NT2/D1 (cell line): Measurements from ENCODE around the gene PIK3R6.

Experiments used
- SUZ12 ChIP-seq: IDR thresholded peaks from 2 replicates; pipeline ENCODE4 v1.6.1; 2011; ENCODE audit not compliant: insufficient read length, insufficient read depth; ENCODE audit errors: extremely low read depth
- YY1 ChIP-seq: IDR thresholded peaks from 2 replicates; pipeline ENCODE4 v1.6.1; 2011; ENCODE audit not compliant: insufficient read length, insufficient read depth
- ZNF274 ChIP-seq: IDR thresholded peaks from 2 replicates; pipeline ENCODE4 v1.6.1; 2011; ENCODE audit warnings: mild to moderate bottlenecking, low read depth, low read length

DNA sequence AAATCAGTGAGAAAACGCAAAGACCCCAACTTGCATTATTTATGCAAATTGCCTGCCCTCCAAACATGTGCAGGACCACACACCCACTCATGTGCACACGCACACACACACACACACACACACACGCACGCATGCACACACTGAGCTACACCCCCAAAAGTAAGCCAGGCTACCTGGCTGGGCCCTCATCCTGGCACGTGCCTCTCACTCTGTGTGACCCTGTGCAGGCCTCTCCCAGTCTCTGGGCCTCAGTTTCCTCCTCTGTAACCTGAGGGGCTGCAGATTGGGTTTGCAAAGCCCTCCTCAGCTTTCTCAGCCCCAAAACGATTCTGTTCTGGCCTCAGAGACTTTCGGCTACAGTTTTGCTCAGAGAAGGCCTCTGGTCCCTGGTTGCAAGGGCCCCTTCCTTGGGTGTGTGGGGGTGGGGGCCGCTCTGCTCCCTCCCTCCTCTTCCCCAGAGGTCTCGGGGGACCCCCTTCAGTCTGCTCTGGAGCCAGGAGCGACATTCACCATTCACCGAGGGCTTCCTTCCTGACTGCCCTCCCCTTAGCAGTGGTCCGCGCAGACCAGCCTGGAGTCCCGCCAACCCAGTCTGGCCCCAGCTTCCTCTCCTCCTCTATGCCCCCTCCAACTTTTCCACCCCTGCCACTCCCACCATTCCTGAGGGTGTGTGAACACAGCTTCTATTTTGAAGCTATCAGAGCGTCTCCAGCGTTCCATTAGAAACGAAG, 5.4 kb upstream of the PIK3R6 start:
- TF ChIP-seq ZNF274 (no peak), SUZ12 (no peak), YY1 (no peak)
